WI38 (cell line): ENCODE data around the gene DZIP1L.

Experiments
- H3K4me3 ChIP-seq: 2 replicates; pipeline ENCODE4 v1.5.1; 2011; ENCODE audit warnings: low read depth, mild to moderate bottlenecking, control low read depth, low read length
- CTCF ChIP-seq: IDR thresholded peaks from 2 replicates; pipeline ENCODE4 v1.5.1; 2012; ENCODE audit warnings: low read depth, mild to moderate bottlenecking, control low read depth, low read length

The DZIP1L gene

GRCh38 chr3:138078901-138079344 lies 36.5 kb downstream of the DZIP1L start:
- TF ChIP-seq CTCF, result no peak
- H3K4me3 ChIP-seq, result no peak overlapping the region

GRCh38 chr3:138078096-138078495 lies 37.3 kb downstream of the DZIP1L start:
- TF ChIP-seq CTCF, result no peak
- H3K4me3 ChIP-seq, result no peak overlapping the region

GRCh38 chr3:138072796-138073195 lies 42.6 kb downstream of the DZIP1L start:
- TF ChIP-seq CTCF, result no peak
- no peak overlapping the region for H3K4me3 ChIP-seq

- no peak overlapping the region for H3K4me3 ChIP-seq
- no peak for TF ChIP-seq CTCF
Observed at GRCh38 chr3:138070006-138070405, 45.4 kb downstream of the DZIP1L start.

- H3K4me3 ChIP-seq, result no peak overlapping the region
- peak; percentile 99 for TF ChIP-seq CTCF
Observed at GRCh38 chr3:138068579-138069174, 46.7 kb downstream of the DZIP1L start.

- H3K4me3 ChIP-seq, result no peak overlapping the region
- TF ChIP-seq CTCF, result no peak
Observed at GRCh38 chr3:138068046-138068445, 47.4 kb downstream of the DZIP1L start.

GRCh38 chr3:138066972-138067371 lies 48.4 kb downstream of the DZIP1L start:
- no peak for TF ChIP-seq CTCF
- H3K4me3 ChIP-seq, result no peak overlapping the region
